GM19238 (cell line): ENCODE data around the gene CTPS2.
"Not testable (repeated sequence)": the region's sequence is repeated elsewhere in the genome, so short reads cannot be mapped to it uniquely, and the experiment has no call there.

Experiments
- DNase-seq: peaks from one replicate; pipeline ENCODE4 v3.0.0; 2011; ENCODE audit warnings: low spot score; ENCODE audit not compliant: insufficient read length

Gene CTPS2

DNA sequence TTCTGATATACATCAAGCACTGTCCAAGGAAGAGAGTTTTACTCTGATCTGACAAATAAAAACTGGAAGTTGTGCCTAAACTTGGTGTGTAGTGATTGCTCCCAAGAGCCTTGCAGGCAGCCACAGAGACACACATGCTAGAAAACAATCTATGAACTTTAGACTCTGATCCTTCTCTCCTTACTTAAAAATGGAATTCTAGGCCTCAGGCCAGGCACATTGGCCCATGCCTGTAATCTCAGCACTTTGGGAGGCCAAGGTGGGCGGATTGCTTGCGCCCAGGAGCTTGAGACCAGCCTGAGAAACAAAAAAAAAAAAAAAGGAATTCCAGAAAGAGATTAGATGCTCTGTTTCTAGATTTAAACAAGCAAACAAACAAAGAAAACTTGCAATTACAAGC, 108.1 kb downstream of the CTPS2 start:
- no peak for DNase-seq

DNA sequence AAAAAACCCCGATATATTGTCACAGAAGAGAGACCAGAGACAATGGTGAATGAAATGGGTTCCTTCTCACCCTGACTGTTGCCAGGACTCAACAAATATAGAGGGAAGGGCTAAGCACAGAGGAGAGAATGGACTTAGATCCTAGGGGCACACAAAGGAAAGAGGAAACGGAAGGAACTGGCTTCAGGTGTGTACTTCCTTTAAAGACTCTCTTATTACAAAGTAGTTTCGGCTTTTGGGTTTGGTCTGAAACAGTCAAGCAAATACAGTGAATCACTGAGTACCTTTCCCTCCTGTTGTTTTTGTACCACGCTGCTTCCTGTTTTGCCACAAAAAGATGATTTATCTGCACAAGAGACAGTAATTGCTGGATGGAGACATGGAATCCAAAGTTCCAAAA, 108.6 kb downstream of the CTPS2 start:
- no peak for DNase-seq

DNA sequence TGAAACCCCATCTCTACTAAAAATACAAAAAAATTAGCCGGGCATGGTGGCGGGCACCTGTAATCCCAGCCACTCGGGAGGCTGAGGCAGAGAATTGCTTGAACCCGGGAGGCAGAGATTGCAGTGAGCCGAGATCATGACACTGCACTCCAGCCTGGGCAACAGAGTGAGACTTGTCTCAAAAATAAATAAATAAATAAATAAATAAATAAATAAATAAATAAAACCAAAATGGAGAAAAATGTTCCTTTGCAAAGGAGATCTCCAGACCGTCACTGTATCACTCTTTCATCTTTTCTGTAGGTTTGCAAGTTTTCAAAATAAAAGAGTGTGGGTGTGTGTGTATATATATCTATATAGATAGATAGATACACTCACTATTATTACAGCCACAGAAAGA, 109.2 kb downstream of the CTPS2 start:
- not testable (repeated sequence) for DNase-seq

DNA sequence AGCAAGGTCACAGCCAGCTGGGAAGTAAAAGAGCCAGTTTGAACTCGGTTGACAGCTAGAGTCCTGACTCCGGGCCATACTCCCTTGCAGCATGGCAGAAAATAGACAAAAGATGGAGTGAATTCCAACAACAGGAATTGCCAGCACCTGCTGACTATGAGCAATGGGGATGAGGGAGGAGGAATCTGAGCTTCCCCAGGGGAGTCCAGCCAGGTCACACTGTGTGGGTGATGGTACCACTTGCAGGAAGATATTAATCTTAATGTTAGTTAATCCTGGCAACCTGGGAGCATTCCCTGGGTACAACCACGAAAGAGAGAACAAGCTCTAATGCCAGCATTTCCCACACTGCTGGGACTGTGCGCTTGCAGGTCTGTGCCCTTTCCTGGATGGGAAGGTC, 110.6 kb downstream of the CTPS2 start:
- no peak for DNase-seq

DNA sequence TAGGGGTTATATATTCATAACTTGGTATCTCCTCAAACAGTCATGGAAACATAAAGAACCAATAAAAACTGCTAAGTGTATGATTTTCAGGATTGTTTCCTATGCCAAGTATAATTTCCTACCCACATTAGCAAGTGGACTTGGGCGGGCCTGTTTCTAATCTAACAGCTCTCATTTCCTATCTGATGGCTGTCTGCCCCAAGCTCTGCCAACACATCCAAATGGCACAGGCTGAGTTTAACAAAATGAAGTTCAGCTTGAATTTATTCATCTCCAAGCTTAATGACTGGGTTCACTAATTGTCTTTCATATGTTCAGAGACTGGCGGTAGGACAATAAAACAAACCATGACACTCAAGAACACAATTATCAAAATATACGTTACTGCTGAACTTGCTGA, 118.0 kb downstream of the CTPS2 start:
- no peak for DNase-seq

DNA sequence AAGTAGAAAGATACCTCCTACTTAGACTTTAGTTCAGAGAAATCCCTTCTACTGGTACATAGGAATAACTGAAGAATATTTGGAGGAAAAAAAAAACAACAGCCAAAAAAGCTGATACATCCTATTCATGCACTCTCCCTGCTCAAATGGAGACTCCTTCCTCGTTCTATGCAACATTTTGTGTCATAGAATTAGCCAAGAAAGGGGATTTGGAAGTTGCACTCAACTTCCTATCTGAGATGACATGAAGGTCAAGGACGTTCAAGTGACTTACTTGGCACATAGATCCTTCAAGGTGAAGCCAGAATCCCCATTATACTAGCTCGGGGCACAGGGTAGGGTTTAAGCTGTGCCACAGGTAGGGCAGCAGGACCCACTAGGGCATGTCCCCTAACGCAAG, 118.7 kb downstream of the CTPS2 start:
- no peak for DNase-seq

DNA sequence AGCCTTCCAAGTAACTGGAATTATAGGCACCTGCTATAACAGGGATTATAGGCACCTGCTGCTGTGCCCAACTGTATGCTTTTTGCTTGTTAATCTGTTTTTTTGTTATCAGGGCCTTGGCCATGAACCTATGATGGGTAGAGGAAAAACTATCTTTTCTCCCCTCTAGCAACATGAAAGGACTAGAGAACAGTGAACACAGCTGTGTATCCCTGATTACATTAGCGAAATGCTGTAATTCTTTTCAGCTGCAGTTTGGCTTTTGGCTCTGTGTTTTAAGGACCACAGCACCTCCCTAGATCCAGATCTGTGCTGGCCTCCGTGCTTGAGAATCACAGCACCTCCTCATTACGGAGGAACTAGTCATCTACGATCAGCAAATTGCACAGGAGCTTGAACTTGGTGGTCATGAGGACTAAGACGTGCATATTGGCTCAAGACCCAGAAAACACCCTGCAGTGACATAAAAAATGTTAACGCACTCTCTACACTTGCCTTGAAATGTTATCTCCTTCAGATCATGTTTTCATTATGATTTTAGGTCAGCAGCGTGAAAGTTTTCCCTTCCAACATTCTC, 120.2 kb downstream of the CTPS2 start:
- no peak for DNase-seq

DNA sequence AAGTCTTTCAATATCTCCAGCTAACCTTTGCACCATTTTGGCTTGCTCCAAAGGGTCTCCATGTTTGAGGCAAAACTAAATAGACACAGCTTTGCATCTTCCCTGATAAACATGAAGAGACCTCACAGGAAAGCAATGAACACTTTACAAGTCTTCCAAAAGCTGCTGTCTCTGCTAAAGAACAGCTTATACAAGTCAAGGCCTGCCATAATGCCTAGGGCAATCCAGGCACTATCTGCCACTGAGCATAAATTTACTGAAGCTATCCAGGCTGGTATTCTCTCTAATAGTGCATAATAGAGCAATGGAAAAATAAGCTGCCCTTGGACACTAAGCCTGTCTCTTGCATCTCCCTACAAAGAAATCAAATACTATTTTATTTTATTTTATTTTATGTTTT, 122.6 kb downstream of the CTPS2 start:
- DNase-seq: no peak

DNA sequence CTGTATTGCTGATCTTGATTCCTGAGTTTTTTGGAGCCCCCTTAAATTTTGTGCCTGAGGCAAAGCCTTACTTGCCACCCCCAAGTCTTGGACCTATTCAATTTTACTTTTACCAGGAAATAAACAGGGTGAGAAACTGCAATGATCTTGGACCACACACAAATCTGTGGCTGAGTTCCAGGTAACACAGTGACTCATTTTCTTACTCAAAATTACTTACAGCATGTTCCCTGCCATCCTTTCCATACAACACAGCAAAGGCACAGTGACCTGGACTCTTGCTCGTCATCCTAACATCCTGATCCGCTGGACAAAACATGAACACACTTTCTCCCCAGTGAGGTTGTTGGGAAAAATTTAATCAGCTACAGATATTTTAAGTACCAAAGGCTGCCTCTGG, 123.3 kb downstream of the CTPS2 start:
- no peak for DNase-seq

DNA sequence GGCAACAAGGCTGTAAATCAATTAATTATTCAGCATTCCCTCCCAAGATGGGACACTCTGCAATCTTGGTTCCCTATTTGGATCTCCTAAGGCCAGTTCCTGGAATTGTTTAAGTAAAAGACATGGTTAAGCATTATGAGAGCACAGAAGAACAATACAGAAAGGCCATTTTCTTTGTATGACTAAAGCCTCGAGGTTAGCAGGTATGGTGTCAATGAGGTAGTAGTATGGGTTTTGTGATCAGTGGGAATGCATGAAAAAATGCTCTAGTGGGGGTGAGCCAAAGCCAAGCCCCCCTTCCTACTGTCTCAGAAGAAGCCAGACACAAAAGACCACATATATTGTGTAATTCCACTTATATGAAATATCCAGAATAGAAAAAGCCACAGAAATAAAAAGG, 124.2 kb downstream of the CTPS2 start:
- DNase-seq: no peak

DNA sequence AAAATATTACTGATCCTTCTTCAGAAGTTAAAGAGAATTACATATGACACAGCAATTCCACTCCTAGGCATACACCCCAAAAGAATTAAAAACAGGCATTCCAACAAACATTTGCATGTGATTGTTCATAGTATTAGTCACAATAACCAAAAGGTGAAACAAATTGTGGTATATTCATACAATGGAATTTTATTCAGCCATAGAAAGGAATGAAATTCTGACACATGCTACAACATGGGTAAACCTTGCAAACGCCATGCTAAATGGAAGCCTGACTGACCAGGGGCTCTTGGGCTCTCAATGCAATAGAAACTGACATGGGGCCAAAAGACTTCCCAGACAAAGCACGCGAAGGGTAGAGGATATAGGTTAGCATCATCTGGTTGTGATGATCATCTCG, 124.6 kb downstream of the CTPS2 start:
- DNase-seq: no peak

DNA sequence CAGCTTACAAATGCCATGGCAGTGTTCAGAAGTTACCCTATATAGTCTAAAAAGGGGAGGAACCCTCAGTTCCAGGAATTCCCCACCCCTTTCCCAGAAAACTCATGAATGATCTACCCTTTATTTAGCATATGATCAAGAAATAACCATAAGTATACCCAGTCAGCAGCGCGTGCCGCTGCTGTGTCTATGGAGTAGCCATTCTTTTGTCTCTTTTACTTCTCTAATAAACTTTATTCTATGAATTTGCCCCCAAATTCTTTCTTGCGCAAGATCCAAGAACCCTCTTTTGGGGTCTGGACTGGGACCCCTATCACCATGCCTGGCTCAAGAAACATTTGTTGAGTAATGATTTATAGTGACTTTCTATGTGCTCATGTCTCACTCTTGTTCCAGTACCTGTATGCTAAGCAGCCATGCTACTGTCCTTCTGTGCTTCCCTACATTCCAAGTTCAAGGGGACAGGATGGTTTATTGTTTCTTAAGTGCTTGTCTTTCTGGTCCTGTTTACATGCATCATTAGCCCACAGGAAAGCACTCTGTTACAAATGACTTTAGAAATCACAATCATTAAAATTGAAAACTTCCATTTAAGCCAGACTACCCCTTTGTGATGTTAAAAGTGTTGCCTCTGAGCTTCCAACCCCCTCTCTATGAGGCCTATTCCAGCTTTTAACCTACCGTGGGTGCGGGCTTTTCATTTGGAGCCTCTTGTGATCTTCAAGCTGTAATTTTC, 125.9 kb downstream of the CTPS2 start:
- DNase-seq: no peak

DNA sequence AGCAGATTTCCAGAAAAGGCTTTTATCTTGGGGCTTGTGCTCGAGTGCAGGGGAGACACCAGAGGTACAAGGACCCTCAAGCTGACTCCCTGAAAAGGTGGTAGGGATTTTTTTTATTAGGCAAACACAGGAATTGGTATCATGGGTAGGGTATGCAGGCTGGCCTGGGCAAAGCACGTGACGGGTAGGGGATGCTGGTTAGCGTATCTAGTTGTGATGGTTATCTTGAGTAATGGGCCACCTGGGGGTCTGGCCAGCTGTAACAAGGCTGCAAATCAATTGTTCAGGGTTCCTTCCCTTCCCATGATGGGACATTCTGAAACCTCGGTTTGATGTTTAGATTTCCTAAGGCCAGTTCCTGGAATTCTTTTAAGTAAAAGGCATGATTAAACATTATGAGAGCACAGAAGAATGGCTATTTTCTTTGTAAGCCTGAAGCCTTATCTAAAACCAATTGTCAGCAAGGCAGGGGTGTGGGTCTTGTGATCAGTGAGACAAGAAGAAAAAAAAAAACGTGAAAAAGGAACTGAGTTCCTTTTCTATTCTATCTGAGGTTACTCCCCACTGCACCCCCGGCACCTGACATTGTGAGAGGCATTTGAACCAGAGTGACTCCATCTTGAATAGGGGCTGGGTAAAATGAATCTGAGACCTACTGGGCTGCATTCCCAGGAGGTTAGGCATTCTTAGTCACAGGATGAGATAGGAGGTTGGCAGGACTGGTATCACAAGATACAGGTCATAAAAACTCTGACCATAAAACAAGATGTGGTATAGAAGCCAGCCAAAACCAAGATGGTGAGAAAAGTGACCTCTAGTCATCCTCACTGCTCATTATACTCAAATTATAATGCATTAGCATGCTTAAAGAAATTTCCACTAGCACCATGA, 126.7 kb downstream of the CTPS2 start:
- DNase-seq: no peak

DNA sequence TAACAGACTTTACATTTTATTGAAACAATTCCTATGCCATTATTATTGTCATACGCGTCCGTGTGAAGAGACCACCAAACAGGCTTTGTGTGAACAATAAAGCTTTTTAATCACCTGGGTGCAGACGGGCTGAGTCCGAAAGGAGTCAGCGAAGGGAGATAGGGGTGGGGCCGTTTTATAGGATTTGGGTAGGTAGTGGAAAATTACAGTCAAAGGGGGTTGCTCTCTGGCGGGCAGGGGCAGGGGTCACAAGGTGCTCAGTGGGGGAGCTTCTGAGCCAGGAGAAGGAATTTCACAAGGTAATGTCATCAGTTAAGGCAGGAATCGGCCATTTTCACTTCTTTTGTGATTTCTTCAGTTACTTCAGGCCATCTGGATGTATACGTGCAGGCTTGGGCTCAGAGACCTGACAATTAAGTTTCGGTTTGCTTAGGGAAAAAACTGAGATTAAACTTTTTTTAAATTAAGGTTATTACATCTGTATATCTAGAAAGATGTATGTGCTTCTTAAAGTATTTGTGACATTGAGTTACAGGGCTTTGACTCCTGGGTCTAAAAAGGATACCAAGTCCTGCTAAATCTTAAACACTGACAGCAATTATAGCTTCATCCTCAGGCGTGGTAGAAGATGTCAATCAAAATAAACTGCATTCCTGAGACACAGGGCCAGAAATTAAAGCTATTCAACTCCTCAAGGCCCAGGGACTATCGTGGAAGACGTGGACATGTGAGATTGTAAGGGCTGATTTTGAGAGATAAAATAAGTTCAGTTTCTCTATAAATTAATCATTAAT, 132.3 kb downstream of the CTPS2 start:
- DNase-seq: not testable (repeated sequence)

DNA sequence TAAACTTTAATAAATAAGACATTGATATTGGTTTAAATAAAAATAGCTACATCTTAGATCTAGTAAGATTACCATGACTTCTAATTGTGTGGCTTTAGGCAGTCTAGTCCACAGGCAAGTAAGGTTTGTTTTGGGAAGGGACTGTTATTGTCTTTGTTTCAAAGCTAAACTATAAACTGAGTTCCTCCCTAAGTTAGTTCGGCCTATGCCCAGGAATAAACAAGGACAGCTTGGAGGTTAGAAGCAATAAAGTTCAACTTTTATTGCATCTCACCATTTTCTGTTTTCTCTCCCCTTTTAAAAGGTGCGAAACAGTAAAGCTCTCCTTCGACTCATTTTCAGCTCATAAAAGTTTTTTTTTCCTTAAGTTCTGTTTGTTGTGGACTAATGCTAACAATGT, 133.0 kb downstream of the CTPS2 start:
- DNase-seq: no peak

DNA sequence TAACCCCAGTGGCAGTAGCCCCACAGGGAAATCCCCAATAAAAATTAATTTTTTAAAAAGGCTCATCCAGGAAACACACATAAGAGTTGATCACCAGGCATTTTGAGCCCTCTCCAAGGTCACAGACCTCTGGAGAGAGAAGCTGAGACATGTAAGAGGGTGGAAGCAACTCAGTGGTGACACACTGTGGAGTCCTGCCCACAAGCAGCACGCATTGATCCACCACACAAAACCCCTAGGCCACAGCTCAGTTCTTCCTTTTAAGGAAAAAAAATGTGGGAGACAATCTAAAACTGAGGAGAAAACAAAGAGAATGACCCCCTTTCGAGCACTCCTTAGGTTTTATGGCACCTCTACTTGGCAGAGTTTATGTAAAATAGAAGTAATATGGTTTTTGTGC, 134.3 kb downstream of the CTPS2 start:
- no peak for DNase-seq

DNA sequence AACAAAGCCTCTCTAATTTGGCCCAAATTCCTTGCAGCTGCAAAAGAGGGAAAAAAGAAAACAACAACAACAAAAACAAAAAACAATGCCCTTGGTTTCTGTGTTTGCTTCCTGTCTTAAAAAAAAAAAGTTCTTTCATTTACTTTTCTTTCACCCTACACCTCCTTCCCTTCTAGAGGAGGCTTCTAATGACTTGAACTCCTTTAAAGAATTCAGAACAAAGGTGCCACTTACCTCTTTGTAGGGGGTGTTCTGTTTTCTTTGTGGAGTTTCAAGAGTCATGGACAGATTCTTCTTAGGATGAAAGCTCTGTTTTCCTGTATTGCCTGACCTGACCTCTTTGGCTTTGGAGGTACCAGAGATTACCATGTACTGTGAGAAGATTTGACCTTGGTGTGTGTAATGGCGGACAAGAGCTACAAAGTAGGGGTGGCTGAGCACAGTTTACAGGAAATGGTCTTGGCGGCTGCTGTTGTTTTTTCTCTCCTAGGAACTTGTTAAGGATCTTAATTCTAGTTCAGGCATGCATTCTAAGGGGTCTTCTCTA, 134.9 kb downstream of the CTPS2 start:
- DNase-seq: no peak

DNA sequence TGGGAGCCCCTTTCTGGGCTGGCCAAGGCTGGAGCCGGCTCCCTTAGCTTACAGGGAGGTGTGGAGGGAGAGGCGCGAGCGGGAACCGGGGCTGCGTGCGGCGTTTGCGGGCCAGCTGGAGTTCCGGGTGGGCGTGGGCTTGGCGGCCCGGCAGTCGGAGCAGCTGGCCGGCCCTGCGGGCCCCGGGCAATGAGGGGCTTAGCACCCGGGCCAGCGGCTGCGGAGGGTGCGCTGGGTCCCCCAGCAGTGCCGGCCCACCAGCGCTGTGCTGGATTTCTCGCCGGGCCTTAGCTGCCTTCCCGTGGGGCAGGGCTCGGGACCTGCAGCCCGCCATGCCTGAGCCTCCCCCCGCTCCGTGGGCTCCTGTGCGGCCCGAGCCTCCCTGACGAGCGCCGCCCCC, 137.1 kb downstream of the CTPS2 start:
- DNase-seq: not testable (repeated sequence)

DNA sequence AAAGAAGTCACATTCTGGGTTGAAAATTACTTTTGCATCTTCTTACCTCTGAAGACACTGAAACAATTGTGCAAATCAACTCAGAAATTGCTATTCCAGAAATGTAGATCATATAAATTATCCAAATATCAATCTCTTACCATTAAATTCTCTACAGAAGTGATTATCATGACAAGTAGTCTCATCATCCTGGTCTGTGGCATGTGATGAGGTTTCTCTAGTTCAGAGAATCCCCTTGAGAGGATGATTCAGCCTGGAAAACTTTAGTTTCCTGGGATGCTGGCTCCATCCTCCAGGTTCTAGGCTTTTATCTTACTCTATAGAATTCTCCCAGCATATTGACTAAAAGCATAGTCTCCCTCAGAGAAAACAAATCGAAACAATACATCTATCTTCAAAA, 138.7 kb downstream of the CTPS2 start:
- DNase-seq: no peak

DNA sequence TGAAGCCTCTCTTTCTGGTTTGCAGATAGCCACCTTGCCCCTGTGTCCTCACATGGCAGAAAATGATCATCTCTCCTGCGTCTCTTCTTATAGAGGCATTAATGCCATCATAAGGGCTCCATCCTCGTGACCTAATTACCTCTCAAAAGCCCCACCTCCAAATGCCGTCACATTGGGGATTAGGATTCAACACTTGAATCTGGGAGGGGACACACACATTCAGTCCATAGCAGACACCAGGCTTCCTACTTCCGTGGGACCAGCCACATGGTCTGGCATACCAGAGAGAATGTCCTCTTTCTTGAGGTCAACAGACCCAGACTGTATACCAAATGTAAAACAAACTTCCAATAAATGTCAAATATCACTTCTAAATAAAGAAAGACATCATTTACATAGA, 144.8 kb downstream of the CTPS2 start:
- DNase-seq: no peak

DNA sequence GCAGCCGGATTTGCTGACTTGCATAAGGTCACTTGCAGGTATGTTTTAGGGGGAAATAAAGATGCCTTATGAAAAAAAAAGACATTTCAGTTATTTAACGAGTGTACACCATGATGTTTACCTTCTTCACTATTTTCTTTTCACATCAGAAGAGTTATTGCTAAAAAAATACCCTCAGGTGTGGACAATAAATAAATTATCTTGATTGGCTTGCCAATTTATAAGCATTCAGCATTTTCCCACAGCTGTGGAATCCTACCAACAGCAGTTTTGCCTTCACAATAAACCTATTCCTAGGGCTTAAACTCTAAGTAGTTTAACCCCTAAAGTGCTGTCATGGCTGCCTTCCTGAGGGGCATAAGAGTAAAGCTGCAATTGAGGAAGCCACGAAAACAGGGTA, 145.9 kb downstream of the CTPS2 start:
- no peak for DNase-seq
